ENCODE results near the gene PRR14. TPM values are rescaled to one million over a fixed set of nuclear protein-coding genes. Genes with fewer than 3 reads are reported as not detected.

The PRR14 gene
- total and polyA plus RNA-seq, 2 of the 4 experiments (the other 2 are of a cell fraction), result 1.4 to 11.9 TPM

DNA sequence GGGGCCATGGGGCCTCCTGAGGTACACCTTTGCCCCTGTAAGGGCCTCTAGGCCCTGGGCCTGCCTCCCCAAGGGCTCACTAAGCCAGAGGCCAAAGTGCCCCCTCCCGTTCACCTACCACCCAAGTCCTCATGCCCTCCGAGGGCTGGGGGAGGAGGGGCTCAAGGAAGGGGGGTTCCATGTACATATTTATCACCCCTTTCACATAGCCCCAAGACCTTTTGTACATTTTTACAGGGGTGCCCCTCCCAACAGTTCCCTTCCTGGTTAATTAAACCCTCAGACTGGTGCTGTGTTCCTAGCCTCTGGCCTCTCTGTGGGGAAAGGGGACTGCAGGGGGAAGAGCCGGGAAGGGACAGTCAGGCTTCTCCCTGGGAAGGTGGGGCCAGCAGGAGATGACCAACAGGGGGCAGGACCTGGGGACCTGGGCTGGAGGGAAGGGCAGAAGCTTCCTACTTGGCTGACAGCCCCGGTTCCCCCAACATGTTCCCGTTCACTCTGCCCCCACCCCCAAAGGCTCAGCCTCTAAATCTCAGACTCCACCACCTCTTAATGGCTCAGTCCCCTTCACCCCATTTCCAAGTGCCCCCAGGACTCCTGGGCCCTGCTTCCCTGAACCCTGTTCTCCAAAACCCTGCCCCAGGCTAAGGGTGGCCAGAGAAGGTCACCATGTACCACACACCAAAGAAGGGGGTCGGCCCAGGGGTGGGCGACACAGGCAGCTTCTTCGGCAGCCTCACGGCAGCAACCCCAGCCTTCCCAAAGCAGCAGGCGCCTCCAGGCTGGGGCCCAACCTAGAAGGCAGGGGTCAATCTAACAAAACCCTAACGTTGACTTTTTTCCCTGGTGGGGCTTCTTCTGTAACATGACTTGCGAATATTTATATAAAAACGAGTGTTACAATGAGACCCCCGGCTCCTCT is 19.4 kb downstream of the PRR14 start:
- Histone ChIP-seq H4K8ac (ENCODE audit: low read depth in 2 of 2, low read length in 2 of 2) (no peak overlapping the region), H2BK5ac (ENCODE audit: low read depth, low read length, poor library complexity, severe bottlenecking) (no peak overlapping the region), H3K4me1 (ENCODE audit: control insufficient read depth, insufficient read depth, low read length) (no peaks in the 10 kb centered on the region), H2AK9ac (replicated peaks; ENCODE audit: low read depth, low read length, poor library complexity) (no peak overlapping the region), H3K9ac (ENCODE audit: low read depth, low read length) (no peak overlapping the region), H4K20me1 (ENCODE audit: insufficient read depth, low read length) (peaks cover 11% of the 10 kb centered on the region), H2BK120ac (ENCODE audit: low read depth, low read length) (no peak overlapping the region), H4K5ac (ENCODE audit: low read depth, low read length) (no peak overlapping the region), H3K4me3 (ENCODE audit: insufficient read depth, low read depth, low read length) (no peak overlapping the region), H4K91ac (ENCODE audit: insufficient read depth, low read depth, low read length) (no peak overlapping the region), H3K56ac (ENCODE audit: extremely low read depth, insufficient read depth, low read length) (no peak overlapping the region), H3K9me1 (ENCODE audit: insufficient read depth, low read length) (peaks cover 5% of the 10 kb centered on the region; the same call in 1 of the 2 replicates), H2AK5ac (ENCODE audit: low read depth, low read length) (no peak overlapping the region), H3K79me1 (ENCODE audit: low read depth in 1 of 2, low read length in 2 of 2) (peaks cover 16 to 23% of the 10 kb centered on the region in 2 experiments), H3K18ac (ENCODE audit: low read depth, low read length) (no peak overlapping the region), H3K4me2 (ENCODE audit: low read depth, low read length) (no peak overlapping the region), H3K27me3 (ENCODE audit: control insufficient read depth, insufficient read depth, low read length) (no peaks in the 10 kb centered on the region), H3K9me3 (ENCODE audit: control insufficient read depth, insufficient read depth, low read length) (no peaks in the 10 kb centered on the region), H2BK20ac (ENCODE audit: low read depth, low read length) (no peak overlapping the region), H2BK15ac (ENCODE audit: low read depth, low read length) (no peak overlapping the region), H2AFZ (replicated peaks; ENCODE audit: low read length, poor library complexity) (peak overlapping the region; percentile 28), H3K23ac (ENCODE audit: low read depth, low read length) (no peak overlapping the region), H3K36me3 (ENCODE audit: control insufficient read depth, insufficient read depth, low read length) (peaks cover 56% of the 10 kb centered on the region), H3K27ac (ENCODE audit: insufficient read depth, low read length) (no peak overlapping the region), H3K14ac (replicated peaks; ENCODE audit: low read depth, low read length) (no peak overlapping the region), H3K4ac (ENCODE audit: low read depth, low read length) (no peak overlapping the region)
- 100% methylated on average over 2 of the region's 14 CpGs; no CpG with 5 or more reads in 1 of the 2 experiments for WGBS, 2 experiments (ENCODE audit: extremely low coverage in 2 of 2, insufficient read length in 1 of 2)
- in situ Hi-C loops (cut with MboI; ENCODE audit: low sequenced_read_pairs) (no loop called here), intact Hi-C loops (cut with micrococcal nuclease) (no loop called here), dilution Hi-C loops (cut with HindIII; ENCODE audit: low sequenced_read_pairs, unreplicated experiment) (no loop called here)
- TF ChIP-seq NFE2L2 (IDR thresholded peaks at IDR 0.05; ENCODE audit: low read depth, low read length) (0 out of 2 replicates have a peak, but pooled peaks have one; percentile 21), MAFK (IDR thresholded peaks at IDR 0.05; ENCODE audit: low read depth, low read length) (no peak)
- TSS peak; percentile 84 for BruUV-seq (replicated peaks)
- ATAC-seq (ENCODE audit: low read depth) (peak; percentile 16; the same call in 1 of the 2 replicates), DNase-seq (no peak)
- ChIA-PET CTCF (no interaction called here), POLR2A (ENCODE audit: unreplicated experiment) (no interaction called here)
